Cardiac fibroblast (primary cell): ENCODE measurements around the gene HMX1.

Experiments
- DNase-seq, 2 donors: peaks; one replicate each; pipeline versions ENCODE4 v3.0.0 to v3.0.0-alpha.2; 2010; ENCODE audit warnings: low read depth in 2 of 2
- H3K4me3 ChIP-seq, 2 donors: replicated peaks in 1 of 2; 1 replicate in 1 of 2; 2 replicates in 1 of 2; pipeline ENCODE4 v1.5.1; 2011; ENCODE audit warnings: low read depth in 2 of 2, low read length in 2 of 2, mild to moderate bottlenecking in 2 of 2, moderate library complexity in 1 of 2
- CTCF ChIP-seq: IDR thresholded peaks from one replicate; pipeline ENCODE4 v1.5.1; 2011; ENCODE audit warnings: low read depth, mild to moderate bottlenecking, low read length, inconsistent platforms

The HMX1 gene

DNA sequence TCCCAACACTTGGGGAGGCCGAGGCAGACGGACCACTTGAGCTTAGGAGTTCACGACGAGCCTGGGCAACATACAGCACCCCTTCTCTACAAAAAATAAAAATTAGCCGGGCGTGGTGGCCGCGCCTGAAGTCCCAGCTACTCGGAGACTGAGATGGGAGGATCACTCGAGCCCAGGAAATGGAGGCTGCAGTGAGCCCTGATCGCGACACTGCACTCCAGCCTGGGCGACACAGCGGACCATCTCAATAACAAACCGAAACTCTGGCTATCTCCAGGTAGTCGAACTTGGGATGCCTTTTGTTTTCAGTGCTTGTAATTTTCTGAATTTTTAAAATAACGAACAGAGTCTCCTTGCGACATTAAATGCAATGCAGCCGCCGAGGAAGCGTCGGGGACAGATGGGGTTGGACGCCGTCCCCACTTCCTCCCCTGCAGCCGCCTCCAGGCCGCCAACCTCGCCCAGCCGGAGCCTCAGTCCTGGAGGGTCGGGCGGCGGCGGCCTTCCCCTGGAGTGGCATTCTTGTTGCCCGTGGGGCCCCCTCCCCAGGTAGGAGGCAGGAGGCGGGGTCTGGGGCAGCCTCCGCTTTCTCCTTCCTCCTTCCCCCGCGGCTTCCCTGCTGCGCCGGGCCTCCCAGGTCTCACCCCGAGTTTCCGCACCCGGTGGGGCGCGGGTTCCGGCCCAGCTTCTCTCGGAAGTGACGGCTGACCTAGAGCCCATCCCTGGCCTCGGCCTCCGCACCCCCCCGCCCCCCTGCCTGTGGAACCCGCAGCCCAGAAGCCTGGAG, 14.6 kb downstream of the HMX1 start:
- DNase-seq: no peak
- no peak overlapping the region for H3K4me3 ChIP-seq
- no peak for TF ChIP-seq CTCF

DNA sequence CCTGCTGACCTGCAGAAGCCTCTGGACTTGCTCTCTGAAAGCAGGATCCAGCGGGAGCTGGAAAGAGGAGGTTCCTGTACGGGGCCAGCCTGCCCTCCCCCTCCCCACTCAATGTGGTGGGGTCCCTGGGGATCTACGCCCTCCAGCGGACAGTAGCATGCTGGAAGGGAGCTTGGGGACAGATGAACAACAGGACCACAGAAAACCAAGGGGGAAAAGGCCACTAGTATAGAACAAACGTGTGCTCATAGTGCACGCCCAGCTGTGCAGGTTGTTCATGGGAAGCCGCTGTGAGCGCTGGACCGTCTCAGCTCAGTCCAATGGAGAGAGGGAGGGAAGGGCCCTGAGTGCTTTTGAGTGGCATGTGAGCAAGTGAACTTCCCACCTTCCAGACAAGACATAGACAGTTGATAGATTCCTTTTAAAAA, 15.8 kb downstream of the HMX1 start:
- TF ChIP-seq CTCF: no peak
- DNase-seq: no peak
- no peak overlapping the region for H3K4me3 ChIP-seq

GRCh38 chr4:8854931-8855330, 16.7 kb downstream of the HMX1 start:
- no peak for TF ChIP-seq CTCF
- H3K4me3 ChIP-seq: no peak overlapping the region
- DNase-seq: peak in 1 of 2 donors; percentile 28

DNA sequence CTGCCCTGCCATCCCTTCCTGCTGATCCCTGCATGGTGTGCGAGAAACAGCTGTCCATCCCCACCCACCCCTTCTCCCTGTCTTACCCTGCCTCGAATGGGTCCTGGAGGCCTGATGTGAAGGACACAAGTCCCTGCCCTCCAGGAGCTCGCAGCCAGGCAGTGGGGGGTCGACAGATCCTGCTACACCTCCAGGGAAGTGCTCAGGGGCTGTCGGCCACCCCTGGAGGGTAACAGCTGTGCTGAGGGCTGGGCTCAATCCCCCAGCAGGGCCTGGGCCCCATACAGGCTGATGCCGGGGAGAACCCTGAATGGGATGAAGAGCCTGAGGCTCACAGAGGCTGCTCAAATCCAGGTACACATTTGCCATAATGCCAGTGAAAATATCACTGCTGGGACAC, 17.6 kb downstream of the HMX1 start:
- DNase-seq: no peak
- TF ChIP-seq CTCF: no peak
- H3K4me3 ChIP-seq: no peak overlapping the region

DNA sequence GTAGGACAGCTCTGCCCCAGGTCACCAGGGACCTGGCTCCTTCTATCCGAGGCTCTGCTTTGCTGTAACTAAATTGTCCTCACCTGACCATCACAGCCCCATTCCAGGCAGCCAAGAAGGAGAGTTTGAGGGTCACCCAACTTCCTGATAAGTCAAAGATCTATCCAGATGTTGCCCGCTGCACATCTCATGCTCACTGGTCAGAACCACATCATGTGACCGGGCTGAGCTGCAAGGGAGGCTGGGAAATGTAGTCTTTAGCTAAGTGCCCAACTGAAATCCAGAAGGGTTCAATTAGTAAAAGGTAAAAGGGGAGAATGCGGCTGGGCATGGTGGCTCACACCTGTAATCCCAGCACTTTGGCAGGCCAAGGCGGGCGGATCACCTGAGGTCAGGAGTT, 18.4 kb downstream of the HMX1 start:
- no peak overlapping the region for H3K4me3 ChIP-seq
- no peak for TF ChIP-seq CTCF
- no peak for DNase-seq

GRCh38 chr4:8852118-8852704, 19.4 kb downstream of the HMX1 start:
- no peak for TF ChIP-seq CTCF
- no peak for DNase-seq
- no peak overlapping the region for H3K4me3 ChIP-seq
